HL-60 (cell line): Measurements from ENCODE around the gene CRTC3.
"Not testable (repeated sequence)": the region's sequence is repeated elsewhere in the genome, so short reads cannot be mapped to it uniquely, and the experiment has no call there.

Experiments
- DNase-seq, 2 experiments: peaks; one replicate each; pipeline ENCODE4 v3.0.0-alpha.2; 2010 to 2020; ENCODE audit warnings: low read depth in 1 of 2, low spot score in 1 of 2
- H3K27ac ChIP-seq: fragments of 250-450 bp; sonication (Bioruptor Pico); replicated peaks from 2 replicates; pipeline ENCODE4 v1.5.1; 2020; ENCODE audit warnings: mild to moderate bottlenecking, moderate library complexity
- H3K27me3 ChIP-seq: fragments of 250-450 bp; sonication (Bioruptor Pico); 2 replicates; pipeline ENCODE4 v1.5.1; 2021; ENCODE audit warnings: mild to moderate bottlenecking, moderate library complexity; ENCODE audit not compliant: insufficient read depth, poor library complexity, severe bottlenecking
- H3K4me3 ChIP-seq: replicated peaks from 2 replicates; pipeline ENCODE4 v1.5.1; 2011; ENCODE audit warnings: mild to moderate bottlenecking, control low read depth, low read length; ENCODE audit not compliant: insufficient read depth
- CTCF ChIP-seq: IDR thresholded peaks from one replicate; pipeline ENCODE4 v1.5.1; 2011; ENCODE audit warnings: low read length, control low read depth, inconsistent platforms; ENCODE audit not compliant: insufficient read depth
- GABPA ChIP-seq: IDR thresholded peaks from 2 replicates; pipeline ENCODE4 v1.6.1; 2012; ENCODE audit warnings: low read depth
- POLR2AphosphoS5 ChIP-seq: IDR thresholded peaks from 2 replicates; pipeline ENCODE4 v1.6.1; 2012; ENCODE audit warnings: low read depth
- SPI1 ChIP-seq: IDR thresholded peaks from 2 replicates; pipeline ENCODE4 v1.6.1; 2012; ENCODE audit warnings: low read depth, mild to moderate bottlenecking, borderline replicate concordance
- TF ChIP-seq, protein P1 (sequence below): IDR thresholded peaks from 2 replicates; pipeline ENCODE4 v1.6.1; 2012; ENCODE audit warnings: low read depth; ENCODE audit not compliant: insufficient replicate concordance

The CRTC3 gene

DNA sequence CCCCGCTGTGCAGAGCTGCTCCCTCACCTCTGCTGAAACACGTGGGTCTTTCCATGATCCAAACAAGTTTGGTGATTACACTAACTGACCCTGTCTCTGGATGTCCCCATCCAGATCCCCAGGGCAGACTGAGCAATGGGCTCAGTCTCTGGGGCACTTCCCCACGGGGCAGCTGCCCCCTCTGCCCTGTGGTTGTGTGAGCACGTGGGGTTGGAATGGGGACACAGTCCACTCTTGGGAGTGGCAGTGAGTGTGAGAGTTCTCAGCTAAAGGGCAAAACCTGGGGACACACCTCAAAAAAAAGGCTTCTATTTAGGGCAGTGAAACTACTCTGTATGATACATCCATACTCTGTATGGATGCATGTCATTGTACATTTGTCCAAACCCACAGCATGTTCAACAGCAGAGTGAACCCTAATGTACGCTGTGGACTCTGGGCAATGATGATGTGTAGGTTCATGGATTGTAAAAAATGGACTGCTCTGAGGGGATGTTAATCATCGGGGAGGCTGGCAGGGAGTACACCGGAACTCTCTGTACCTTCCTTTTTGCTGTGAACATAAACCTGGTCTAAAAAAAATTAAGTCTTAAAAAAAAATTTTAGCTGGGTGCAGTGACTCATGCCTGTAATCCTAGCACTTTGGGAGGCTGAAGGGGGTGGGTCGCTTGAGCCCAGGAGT is 137.5 kb downstream of the CRTC3 start:
- Histone ChIP-seq H3K27me3 (no peaks in the 10 kb centered on the region), H3K27ac (no peak overlapping the region), H3K4me3 (no peak overlapping the region)
- no peak for DNase-seq
- TF ChIP-seq SPI1 (no peak), CTCF (no peak), GABPA (no peak), POLR2AphosphoS5 (no peak)
- TF ChIP-seq, protein P1, sequence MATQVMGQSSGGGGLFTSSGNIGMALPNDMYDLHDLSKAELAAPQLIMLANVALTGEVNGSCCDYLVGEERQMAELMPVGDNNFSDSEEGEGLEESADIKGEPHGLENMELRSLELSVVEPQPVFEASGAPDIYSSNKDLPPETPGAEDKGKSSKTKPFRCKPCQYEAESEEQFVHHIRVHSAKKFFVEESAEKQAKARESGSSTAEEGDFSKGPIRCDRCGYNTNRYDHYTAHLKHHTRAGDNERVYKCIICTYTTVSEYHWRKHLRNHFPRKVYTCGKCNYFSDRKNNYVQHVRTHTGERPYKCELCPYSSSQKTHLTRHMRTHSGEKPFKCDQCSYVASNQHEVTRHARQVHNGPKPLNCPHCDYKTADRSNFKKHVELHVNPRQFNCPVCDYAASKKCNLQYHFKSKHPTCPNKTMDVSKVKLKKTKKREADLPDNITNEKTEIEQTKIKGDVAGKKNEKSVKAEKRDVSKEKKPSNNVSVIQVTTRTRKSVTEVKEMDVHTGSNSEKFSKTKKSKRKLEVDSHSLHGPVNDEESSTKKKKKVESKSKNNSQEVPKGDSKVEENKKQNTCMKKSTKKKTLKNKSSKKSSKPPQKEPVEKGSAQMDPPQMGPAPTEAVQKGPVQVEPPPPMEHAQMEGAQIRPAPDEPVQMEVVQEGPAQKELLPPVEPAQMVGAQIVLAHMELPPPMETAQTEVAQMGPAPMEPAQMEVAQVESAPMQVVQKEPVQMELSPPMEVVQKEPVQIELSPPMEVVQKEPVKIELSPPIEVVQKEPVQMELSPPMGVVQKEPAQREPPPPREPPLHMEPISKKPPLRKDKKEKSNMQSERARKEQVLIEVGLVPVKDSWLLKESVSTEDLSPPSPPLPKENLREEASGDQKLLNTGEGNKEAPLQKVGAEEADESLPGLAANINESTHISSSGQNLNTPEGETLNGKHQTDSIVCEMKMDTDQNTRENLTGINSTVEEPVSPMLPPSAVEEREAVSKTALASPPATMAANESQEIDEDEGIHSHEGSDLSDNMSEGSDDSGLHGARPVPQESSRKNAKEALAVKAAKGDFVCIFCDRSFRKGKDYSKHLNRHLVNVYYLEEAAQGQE = no peak

DNA sequence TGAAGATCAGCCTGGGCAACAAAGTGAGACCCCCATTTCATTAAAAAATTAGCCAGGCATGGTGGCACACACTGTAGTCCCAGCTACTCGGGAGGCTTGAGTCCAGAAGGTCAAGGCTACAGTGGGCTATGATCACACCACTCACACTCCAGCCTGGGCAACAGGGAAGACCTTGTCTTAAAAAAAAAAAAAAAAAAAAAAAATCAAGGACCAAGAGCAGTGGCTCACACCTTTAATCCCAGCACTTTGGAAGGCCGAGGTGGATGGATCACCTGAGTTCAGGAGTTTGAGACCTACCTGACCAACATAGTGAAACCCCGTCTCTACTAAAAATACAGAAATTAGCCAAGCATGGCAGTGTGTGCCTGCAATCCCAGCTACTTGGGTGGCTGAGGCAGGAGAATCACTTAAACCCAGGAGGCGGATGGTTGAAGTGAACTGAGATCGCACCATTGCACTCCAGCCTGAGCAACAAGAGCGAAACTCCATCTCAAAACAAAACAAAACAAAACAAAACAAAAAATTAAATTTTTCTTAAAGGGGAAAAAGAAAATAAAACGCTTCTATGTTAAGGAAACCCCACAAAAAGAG is 138.1 kb downstream of the CRTC3 start:
- not testable (repeated sequence) for H3K4me3 ChIP-seq, H3K27ac ChIP-seq, DNase-seq

DNA sequence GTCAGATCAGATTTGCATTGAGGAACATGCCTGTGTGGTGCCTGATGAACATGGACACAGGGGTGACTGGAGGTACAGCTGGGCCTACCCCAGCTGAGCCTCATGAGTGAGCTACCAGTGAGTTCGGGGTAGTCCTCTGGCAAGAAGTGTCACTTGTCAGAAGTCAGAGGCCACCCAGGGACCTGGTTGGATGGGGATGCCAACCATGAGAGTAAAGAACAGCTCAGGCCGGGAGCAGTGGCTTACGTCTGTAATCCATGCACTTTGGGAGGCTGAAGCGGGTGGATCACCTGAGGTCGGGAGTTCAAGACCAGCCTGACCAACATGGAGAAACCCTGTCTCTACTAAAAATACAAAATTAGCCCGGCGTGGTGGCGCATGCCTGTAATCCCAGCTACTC is 140.9 kb downstream of the CRTC3 start:
- not testable (repeated sequence) for DNase-seq, H3K27ac ChIP-seq, H3K4me3 ChIP-seq, H3K27me3 ChIP-seq

More for the DNA sequence above, 138.1 kb downstream of the CRTC3 start:
- H3K27me3 ChIP-seq = not testable (repeated sequence)

GRCh38 chr15:90671216-90671615 is 141.5 kb downstream of the CRTC3 start:
- DNase-seq = no peak
- Histone ChIP-seq H3K27ac (no peak overlapping the region), H3K4me3 (no peak overlapping the region), H3K27me3 (no peaks in the 10 kb centered on the region)
- TF ChIP-seq, protein P1 = no peak
- TF ChIP-seq POLR2AphosphoS5 = no peak
- TF ChIP-seq SPI1 = no peak
- no peak for TF ChIP-seq GABPA
- TF ChIP-seq CTCF = no peak

GRCh38 chr15:90673357-90673756 is 143.6 kb downstream of the CRTC3 start:
- H3K4me3 ChIP-seq, DNase-seq, H3K27ac ChIP-seq, H3K27me3 ChIP-seq: not testable (repeated sequence)
